H1 (cell line): ENCODE measurements around the gene SESN1.

Source experiments
- HDAC2 ChIP-seq, 2 experiments: fragments of 300-600 bp in 1 of 2; sonication (generic) in 1 of 2; IDR thresholded peaks; 2 replicates each; pipeline ENCODE4 v1.6.1; 2011 to 2012; ENCODE audit warnings: low read depth in 2 of 2, low read length in 2 of 2, mild to moderate bottlenecking in 2 of 2, moderate library complexity in 2 of 2, borderline replicate concordance in 1 of 2, inconsistent platforms in 1 of 2
- HDAC6 ChIP-seq: IDR thresholded peaks from one replicate; pipeline ENCODE4 v1.7.1; 2012; ENCODE audit warnings: low read depth, mild to moderate bottlenecking, inconsistent platforms, low read length, moderate library complexity
- KDM1A ChIP-seq: fragments of 200-600, 300-600 bp; sonication (generic); IDR thresholded peaks from 2 replicates; pipeline ENCODE4 v1.7.1; 2016; ENCODE audit warnings: mild to moderate bottlenecking, low read length, borderline replicate concordance
- MAX ChIP-seq: IDR thresholded peaks from 2 replicates; pipeline ENCODE4 v1.6.1; 2012; ENCODE audit warnings: inconsistent platforms
- POLR2AphosphoS5 ChIP-seq: IDR thresholded peaks from 2 replicates; pipeline ENCODE4 v1.6.1; 2011; ENCODE audit warnings: low read depth, low read length
- TAF1 ChIP-seq: IDR thresholded peaks from 2 replicates; pipeline ENCODE4 v1.6.1; 2011; ENCODE audit warnings: mild to moderate bottlenecking, low read depth, low read length
- USF2 ChIP-seq: IDR thresholded peaks from 2 replicates; pipeline ENCODE4 v1.6.1; 2011; ENCODE audit warnings: low read length, improper control_type of control experiment

DNA sequence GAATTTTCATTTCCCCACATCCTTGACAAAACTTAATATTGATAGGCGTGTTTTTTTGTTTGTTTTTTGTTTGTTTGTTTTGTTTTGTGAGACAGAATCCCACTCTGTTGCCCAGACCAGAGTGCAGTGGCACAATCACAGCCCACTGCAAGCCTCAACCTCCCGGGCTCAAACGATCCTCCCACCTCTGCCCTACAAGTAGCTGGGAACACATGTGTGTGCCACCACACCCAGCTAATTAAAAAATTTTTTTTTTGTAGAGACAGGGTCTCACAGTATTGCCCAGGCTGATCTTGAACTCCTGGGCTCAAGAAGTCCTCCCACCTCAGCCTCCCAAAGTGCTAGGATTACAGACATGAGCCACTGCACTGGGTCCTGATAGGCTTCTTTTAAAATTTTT, 9.9 kb upstream of the SESN1 start:
- TF ChIP-seq HDAC2 (IDR thresholded peaks at IDR 0.05; ENCODE audit: borderline replicate concordance in 1 of 2, low read depth in 2 of 2, low read length in 2 of 2) (no peak), MAX (no peak), KDM1A (no peak), HDAC6 (no peak), POLR2AphosphoS5 (no peak), TAF1 (no peak), USF2 (no peak)
